ENCODE measurements around the gene PANK1.

- TF ChIP-seq RAD21 (IDR thresholded peaks at IDR 0.05; ENCODE audit: low read depth), result no peak
- TF ChIP-seq YY1 (IDR thresholded peaks at IDR 0.05; ENCODE audit: low read depth), result no peak
- TF ChIP-seq USF1 (IDR thresholded peaks at IDR 0.05), result no peak
- TF ChIP-seq FOXM1 (IDR thresholded peaks at IDR 0.05; ENCODE audit: borderline replicate concordance, low read depth), result no peak
- no peak for TF ChIP-seq MAX (IDR thresholded peaks at IDR 0.05)
- no peak for TF ChIP-seq REST (IDR thresholded peaks at IDR 0.05; ENCODE audit: low read depth)
- no peak for TF ChIP-seq EP300 (IDR thresholded peaks at IDR 0.05; ENCODE audit: borderline replicate concordance)
- no peak for TF ChIP-seq CREB1 (IDR thresholded peaks at IDR 0.05; ENCODE audit: low read depth)
- TF ChIP-seq TCF12 (IDR thresholded peaks at IDR 0.05; ENCODE audit: low read depth), result no peak
- TF ChIP-seq TEAD4 (IDR thresholded peaks at IDR 0.05), result no peak
- TF ChIP-seq EGR1 (IDR thresholded peaks at IDR 0.05), result no peak
- no peak for TF ChIP-seq ZBTB7A (IDR thresholded peaks at IDR 0.05; ENCODE audit: low read depth)
Observed at GRCh38 chr10:89646889-89647657, 2.0 kb upstream of the PANK1 start.
